Loucy (cell line): Measurements from ENCODE around the gene RND3.

Experiments
- EZH2phosphoT487 ChIP-seq: fragments of 200-600 bp; IDR thresholded peaks from 2 replicates; pipeline ENCODE4 v1.6.1; 2018; ENCODE audit warnings: antibody characterized with exemption, mild to moderate bottlenecking, moderate library complexity, borderline replicate concordance
- TF ChIP-seq, protein P1 (sequence below): fragments of 200-600 bp; sonication (generic); conservative IDR thresholded peaks from 2 replicates; pipeline ENCODE4 v1.5.1; 2014; ENCODE audit warnings: mild to moderate bottlenecking, antibody characterized with exemption, low read length

DNA sequence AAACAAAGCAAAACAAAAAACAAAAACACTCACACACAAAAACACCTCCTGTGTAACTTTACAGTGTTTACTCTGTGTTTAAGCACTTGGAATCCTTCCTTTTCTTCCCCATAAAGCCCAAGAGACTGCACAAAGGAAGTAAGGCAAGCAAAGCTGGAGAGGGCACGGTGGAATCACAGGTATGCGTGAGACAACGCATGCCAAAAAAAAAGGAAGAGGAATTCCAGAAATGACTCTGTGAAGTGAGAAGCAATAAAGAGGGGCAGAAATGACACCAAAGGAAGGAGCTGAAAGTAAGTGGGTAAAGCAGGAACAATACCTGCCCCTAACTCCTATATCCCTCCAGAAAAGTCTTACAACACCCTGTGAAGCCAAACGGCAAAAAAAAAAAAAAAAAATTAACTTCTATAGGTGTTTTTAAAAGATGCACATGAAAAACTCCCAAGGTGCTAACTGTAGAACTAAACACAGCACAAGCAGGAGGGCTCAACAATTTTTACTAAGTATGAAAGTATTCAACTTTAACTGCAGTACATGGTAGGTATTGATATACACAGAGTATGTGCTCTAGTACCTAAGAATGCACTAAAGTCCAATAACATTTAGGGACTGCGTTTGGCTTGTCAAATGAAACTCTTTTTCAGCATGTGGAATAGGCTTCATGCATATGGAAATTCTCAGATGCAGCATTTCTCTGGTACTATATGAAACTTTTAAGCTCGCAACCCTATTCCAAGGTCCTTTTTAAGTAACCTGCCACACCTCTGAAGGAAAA is 9.1 kb downstream of the RND3 start:
- TF ChIP-seq, protein P1, sequence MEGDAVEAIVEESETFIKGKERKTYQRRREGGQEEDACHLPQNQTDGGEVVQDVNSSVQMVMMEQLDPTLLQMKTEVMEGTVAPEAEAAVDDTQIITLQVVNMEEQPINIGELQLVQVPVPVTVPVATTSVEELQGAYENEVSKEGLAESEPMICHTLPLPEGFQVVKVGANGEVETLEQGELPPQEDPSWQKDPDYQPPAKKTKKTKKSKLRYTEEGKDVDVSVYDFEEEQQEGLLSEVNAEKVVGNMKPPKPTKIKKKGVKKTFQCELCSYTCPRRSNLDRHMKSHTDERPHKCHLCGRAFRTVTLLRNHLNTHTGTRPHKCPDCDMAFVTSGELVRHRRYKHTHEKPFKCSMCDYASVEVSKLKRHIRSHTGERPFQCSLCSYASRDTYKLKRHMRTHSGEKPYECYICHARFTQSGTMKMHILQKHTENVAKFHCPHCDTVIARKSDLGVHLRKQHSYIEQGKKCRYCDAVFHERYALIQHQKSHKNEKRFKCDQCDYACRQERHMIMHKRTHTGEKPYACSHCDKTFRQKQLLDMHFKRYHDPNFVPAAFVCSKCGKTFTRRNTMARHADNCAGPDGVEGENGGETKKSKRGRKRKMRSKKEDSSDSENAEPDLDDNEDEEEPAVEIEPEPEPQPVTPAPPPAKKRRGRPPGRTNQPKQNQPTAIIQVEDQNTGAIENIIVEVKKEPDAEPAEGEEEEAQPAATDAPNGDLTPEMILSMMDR: no peak
- TF ChIP-seq EZH2phosphoT487: no peak
